Testis (tissue), 2 donors: ENCODE data around the gene CTNNA1.

Experiments
- POLR2A ChIP-seq: fragments of 450-650 bp; IDR thresholded peaks from one replicate; pipeline ENCODE4 v1.6.1; 2017; ENCODE audit warnings: antibody characterized with exemption, mild to moderate bottlenecking, moderate library complexity
- TF ChIP-seq, protein P1 (sequence below), 3 experiments: fragments of 450-650 bp in 2 of 3; fragments of 200-600 bp in 1 of 3; sonication (generic) in 1 of 3; IDR thresholded peaks; one replicate each; pipeline ENCODE4 v1.5.1; 2016 to 2019; ENCODE audit warnings: antibody characterized with exemption in 3 of 3, mild to moderate bottlenecking in 2 of 3, moderate library complexity in 1 of 3

DNA sequence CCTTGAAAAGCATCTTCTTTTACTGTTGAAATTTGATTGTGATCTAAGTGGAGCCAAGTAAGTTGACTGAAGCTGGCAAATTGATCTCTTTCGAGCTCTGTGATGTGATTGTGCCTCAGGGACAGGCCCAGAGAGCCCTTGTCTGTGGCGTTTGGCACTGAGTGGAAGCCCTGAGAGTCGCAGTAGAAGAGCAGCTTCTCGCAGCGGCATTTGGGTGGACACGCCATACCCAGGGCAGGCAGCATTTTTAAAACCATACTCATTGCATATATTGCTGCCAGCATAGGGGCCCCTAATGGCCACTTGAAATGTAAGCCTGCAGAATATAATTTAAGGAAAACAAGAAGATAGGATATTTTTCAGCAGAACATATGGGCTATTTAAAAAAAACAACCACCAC is 121.0 kb downstream of the CTNNA1 start:
- TF ChIP-seq, protein P1, sequence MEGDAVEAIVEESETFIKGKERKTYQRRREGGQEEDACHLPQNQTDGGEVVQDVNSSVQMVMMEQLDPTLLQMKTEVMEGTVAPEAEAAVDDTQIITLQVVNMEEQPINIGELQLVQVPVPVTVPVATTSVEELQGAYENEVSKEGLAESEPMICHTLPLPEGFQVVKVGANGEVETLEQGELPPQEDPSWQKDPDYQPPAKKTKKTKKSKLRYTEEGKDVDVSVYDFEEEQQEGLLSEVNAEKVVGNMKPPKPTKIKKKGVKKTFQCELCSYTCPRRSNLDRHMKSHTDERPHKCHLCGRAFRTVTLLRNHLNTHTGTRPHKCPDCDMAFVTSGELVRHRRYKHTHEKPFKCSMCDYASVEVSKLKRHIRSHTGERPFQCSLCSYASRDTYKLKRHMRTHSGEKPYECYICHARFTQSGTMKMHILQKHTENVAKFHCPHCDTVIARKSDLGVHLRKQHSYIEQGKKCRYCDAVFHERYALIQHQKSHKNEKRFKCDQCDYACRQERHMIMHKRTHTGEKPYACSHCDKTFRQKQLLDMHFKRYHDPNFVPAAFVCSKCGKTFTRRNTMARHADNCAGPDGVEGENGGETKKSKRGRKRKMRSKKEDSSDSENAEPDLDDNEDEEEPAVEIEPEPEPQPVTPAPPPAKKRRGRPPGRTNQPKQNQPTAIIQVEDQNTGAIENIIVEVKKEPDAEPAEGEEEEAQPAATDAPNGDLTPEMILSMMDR (IDR thresholded peaks at IDR 0.05): no peak
- TF ChIP-seq POLR2A: no peak
